Erythroblast (primary cell): ENCODE measurements around the gene SMTN.

Source experiments
- GATA1 ChIP-seq: IDR thresholded peaks from 2 replicates; pipeline ENCODE4 v1.6.1; 2011; ENCODE audit warnings: low read depth, mild to moderate bottlenecking, control low read depth, low read length, moderate library complexity
- POLR2A ChIP-seq: IDR thresholded peaks from 2 replicates; pipeline ENCODE4 v1.6.1; 2011; ENCODE audit warnings: mild to moderate bottlenecking, low read length

GRCh38 chr22:31055117-31055634, 25.9 kb upstream of the SMTN start:
- TF ChIP-seq POLR2A = no peak
- no peak for TF ChIP-seq GATA1
